Activated T-helper 1 cell treated with anti-CD3 and anti-CD28 coated beads, Interleukin-2, amount 50 U/mL, for 16 hours (primary cell): Measurements from ENCODE around the gene TFCP2L1.

ENCODE experiments used
- DNase-seq, 2 donors: peaks; one replicate each; pipeline ENCODE4 v3.0.0-alpha.2; 2020; ENCODE audit warnings: low read depth in 1 of 2, low spot score in 1 of 2

TFCP2L1 gene

GRCh38 chr2:121295911-121296650 lies 11.1 kb upstream of the TFCP2L1 start:
- no peak for DNase-seq

GRCh38 chr2:121294881-121295840 lies 10.2 kb upstream of the TFCP2L1 start:
- no peak for DNase-seq

- no peak for DNase-seq
These were observed 8.7 kb upstream of the TFCP2L1 start for GRCh38 chr2:121293450-121294325.

GRCh38 chr2:121291251-121291580 lies 6.2 kb upstream of the TFCP2L1 start:
- no peak for DNase-seq

GRCh38 chr2:121289271-121289670 lies 4.3 kb upstream of the TFCP2L1 start:
- DNase-seq, result no peak

- no peak for DNase-seq
These were observed 3.6 kb upstream of the TFCP2L1 start for GRCh38 chr2:121288454-121289231.

- no peak for DNase-seq
These were observed 3.0 kb upstream of the TFCP2L1 start for GRCh38 chr2:121287956-121288355.

GRCh38 chr2:121287146-121287798 lies 2.3 kb upstream of the TFCP2L1 start:
- no peak for DNase-seq

- no peak for DNase-seq
These were observed 1.5 kb upstream of the TFCP2L1 start for GRCh38 chr2:121286506-121286905.

- no peak for DNase-seq
These were observed 924 bp upstream of the TFCP2L1 start for GRCh38 chr2:121285926-121286325.

GRCh38 chr2:121283670-121284462 lies 1.1 kb downstream of the TFCP2L1 start:
- DNase-seq, result no peak

GRCh38 chr2:121282800-121283385 lies 2.1 kb downstream of the TFCP2L1 start:
- no peak for DNase-seq

GRCh38 chr2:121281694-121282093 lies 3.3 kb downstream of the TFCP2L1 start:
- no peak for DNase-seq

- no peak for DNase-seq
These were observed 3.9 kb downstream of the TFCP2L1 start for GRCh38 chr2:121281107-121281506.

GRCh38 chr2:121279476-121280220 lies 5.4 kb downstream of the TFCP2L1 start:
- no peak for DNase-seq

- DNase-seq, result no peak
These were observed 8.7 kb downstream of the TFCP2L1 start for GRCh38 chr2:121276341-121276740.

- no peak for DNase-seq
These were observed 11.9 kb downstream of the TFCP2L1 start for GRCh38 chr2:121273116-121273515.

GRCh38 chr2:121272596-121272995 lies 12.4 kb downstream of the TFCP2L1 start:
- DNase-seq, result no peak
